Lower leg skin (tissue), 3 donors: Measurements from ENCODE around the gene ZFYVE28.

ENCODE experiments used
- POLR2A ChIP-seq, 2 donors: fragments of 450-650 bp; IDR thresholded peaks; one replicate each; pipeline ENCODE4 v1.6.1; 2016 to 2017; ENCODE audit warnings: antibody characterized with exemption in 2 of 2, mild to moderate bottlenecking in 1 of 2, moderate library complexity in 1 of 2
- TF ChIP-seq, protein P1 (sequence below), 3 donors: fragments of 450-650 bp; IDR thresholded peaks; one replicate each; pipeline ENCODE4 v1.5.1; 2016; ENCODE audit warnings: antibody characterized with exemption in 3 of 3, mild to moderate bottlenecking in 3 of 3, moderate library complexity in 2 of 3

DNA sequence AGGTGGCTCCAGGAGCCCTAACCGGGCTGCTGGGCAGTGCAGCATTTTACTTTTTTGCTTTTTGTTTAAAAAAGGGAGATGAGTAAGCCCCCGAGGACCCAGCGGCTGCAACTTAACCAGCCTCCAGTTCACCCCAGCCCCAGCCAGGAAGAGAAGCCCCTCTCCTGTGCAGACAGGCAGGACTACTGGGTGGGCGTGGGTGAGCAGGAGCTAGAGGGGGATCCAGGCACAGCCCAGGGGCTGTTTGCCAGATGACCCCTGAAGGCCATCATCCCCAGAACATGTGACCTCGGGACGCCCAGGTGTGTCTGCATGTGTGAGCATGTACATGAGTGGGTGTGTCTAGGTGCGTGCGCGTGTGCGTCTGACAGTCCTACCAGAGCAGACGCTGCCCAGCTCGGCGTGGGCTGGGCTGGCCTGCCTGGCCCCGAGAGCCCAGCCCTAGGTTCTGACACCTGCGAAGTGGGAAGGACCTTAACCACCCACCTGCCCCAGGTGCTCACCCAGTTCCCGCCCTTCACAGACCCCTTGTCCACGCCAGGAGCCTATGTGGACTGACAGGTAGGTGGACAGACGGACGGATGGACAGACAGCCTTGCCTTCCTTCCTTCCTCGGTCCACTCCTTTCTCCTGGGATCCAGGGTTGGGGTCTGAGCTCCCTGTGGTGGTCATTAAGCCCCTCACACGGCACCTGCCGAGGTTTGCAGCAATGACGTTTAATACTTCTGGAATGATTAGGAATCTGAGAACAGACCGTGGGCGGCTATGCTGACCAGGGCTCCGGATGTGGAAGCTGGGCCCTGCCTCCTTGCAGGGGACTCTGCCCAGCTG, 168.7 kb downstream of the ZFYVE28 start:
- TF ChIP-seq, protein P1, sequence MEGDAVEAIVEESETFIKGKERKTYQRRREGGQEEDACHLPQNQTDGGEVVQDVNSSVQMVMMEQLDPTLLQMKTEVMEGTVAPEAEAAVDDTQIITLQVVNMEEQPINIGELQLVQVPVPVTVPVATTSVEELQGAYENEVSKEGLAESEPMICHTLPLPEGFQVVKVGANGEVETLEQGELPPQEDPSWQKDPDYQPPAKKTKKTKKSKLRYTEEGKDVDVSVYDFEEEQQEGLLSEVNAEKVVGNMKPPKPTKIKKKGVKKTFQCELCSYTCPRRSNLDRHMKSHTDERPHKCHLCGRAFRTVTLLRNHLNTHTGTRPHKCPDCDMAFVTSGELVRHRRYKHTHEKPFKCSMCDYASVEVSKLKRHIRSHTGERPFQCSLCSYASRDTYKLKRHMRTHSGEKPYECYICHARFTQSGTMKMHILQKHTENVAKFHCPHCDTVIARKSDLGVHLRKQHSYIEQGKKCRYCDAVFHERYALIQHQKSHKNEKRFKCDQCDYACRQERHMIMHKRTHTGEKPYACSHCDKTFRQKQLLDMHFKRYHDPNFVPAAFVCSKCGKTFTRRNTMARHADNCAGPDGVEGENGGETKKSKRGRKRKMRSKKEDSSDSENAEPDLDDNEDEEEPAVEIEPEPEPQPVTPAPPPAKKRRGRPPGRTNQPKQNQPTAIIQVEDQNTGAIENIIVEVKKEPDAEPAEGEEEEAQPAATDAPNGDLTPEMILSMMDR (IDR thresholded peaks at IDR 0.05), result no peak
- TF ChIP-seq POLR2A (IDR thresholded peaks at IDR 0.05), result no peak
